ENCODE measurements around the gene NUDT12.

Gene NUDT12

DNA sequence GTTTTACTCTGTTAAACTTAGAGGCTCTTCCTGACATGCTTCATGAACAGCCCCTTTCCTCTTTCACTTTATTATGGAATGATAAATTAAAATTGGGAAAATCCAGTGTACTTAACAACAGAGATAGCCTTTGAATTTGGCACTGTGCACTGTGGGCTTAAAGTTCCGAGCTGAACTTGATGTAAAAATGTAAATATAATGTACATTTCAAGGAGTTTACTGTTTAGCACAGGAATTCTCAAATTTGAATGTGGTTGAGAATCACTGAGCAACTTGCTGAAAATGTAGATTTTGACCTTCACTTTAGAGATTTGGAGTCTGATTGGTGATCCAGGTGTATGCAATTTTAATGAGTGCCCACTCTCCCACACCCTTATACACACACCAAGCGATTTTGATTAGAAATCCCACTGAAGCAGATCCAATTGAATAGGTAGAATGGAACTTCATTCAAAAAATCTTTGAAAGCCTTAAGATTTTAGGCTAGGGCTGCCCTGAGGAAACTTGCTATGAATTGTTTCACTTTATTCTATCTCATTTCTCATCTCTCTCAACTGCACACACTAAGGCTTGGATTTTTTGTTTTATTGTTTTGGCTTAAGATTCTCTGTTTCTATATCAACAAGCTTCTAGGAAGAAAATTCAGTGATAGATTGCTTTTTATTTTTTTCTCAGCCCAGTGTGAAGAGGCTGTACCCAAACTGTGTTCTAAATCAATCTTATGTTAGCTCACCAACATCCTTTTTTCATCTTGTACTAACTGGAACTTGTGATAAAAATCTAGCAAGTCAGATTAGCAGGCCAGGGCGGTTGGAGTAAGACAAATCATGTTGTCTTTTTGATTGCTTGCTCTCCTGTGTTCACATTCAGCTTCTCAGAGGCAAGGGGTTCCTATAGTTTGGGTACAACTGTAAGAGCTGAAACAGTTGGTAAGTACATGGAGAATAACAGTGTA is 22.9 kb downstream of the NUDT12 start:
- DNase-seq: no peak

DNA sequence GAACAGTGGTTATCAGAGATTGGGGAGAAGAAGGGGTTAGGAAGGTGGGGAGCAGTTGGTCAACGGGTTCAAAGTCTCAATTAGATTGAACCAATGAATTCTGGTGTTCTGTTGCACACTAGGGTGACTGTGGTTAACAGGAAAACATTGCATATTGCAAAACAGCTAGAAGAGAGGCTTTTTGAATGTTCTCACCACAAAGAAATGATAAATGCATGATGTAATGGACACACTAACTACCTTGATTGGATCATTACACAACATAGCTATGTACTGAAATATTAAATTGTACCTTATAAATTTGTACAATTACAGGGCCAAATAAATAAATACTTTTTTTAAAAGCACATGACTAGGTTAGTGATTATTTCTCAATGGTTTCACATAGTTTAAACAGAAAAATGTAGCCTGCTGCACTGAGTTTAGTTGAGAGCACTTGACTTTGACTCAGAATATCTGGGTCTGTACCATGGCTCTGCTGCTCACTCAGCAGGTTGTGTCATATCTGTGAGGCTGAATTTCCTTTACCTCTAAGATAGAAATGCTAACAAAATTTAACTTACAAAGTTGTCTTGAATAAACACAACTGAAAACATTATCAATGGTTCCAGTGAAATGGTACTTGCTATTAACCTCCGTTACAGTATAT is 30.4 kb downstream of the NUDT12 start:
- DNase-seq: no peak

DNA sequence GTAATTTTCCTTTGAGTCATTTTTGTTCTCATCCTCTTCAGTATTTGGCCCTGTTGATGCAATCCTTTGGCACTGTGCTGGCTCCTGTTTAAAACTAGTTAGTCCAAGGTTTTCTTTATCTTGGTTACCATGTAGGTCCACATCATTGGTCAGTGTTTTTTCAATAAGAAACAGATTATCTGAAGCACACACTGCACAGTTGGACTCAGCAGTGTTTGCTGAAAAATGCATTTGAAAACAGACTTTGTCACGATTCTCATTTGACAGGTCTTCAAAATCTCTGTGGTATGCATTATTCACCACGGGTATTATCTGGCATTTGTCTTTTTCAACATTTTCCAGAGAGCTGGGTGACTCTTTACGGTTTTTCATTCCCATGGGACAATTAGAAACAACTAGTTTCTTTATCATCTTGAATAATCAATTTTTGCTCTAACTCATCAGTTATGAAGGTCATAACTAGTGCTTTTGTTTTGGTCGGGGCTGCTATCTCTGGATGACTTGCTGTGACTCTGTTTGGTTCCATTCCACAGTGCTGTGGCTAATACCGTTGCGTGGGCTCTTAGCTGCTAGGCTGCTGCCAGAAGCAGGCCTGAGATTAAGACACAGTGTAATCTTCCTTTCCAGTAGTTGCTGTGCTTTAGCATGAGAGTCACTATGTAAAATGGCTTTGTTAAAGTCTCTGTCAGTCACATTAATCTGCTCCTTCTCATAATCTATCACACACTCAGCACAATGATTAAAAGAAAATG is 36.2 kb downstream of the NUDT12 start:
- no peak for DNase-seq

DNA sequence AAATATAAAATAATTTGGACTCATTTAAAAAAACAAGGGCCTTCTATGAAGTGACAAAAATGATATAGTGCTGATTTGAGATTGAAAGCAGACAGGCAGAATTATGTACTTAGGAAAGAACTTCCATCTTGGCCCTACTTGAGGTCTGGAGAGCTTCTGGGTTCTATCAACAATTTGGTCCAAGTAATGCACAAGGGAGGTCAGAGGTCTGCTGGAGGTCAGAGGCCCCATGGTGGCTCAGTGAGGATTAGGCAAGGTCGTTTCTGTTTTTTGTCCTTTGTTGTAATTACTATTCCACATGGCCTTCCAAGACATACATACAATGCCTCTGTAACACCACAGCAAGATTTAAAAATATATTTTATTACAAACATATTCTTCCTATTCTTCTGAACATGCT is 37.2 kb downstream of the NUDT12 start:
- DNase-seq: no peak

DNA sequence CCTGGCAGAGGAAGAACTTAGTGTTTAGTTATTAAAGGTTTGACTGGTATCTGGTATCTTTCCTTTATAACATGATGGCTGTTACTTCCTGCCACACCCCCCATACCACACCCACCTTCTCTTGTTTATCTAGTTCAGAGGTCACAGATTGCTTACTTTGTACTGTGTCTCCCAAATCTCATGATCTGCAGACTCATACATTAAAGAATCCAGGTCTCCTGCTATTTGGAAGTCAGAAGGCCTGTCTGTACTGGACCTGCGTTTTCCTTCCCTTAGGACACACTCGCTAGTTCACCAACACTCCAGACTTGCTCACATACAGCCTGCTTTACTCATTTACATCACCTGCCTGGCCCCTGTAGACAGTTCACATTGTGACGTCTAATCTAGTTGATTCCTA is 39.3 kb downstream of the NUDT12 start:
- DNase-seq: no peak

DNA sequence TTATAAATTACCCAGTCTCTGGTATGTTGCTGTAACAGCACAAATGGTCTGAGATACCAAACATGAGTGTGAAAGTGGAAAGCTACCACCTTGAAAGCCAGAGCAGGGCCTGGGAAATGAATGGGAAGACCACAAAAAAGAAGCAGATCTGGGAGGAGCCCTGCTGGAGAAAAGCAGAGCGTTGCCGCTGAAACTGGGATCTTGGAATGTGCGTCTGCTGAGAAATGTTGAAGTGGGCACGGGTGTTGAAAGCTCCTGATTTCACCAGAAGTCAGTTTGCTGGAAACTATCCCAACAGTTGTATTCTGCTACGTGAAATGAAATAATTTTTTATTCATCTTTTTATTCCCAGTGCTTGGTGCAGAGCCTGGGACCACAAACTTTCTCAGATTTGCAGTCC is 40.0 kb downstream of the NUDT12 start:
- DNase-seq: no peak

DNA sequence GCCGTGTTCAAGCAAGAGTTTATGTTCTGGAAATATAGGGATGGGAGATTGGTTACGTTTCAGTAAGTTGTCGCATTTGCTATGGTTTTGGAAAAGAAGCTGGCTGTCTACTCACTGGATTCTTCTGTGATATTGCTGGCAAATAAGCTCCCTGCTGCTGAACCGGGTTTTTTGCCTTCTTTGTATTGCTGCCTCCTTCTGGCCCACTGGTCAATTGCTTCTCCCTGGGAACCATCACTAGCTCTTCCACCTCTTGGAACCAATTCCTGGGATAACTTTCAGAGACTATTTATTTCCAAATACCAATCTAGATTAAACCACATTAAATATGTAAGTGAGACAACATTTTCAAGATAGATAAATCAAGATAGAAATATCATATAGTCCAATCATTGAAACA is 43.0 kb downstream of the NUDT12 start:
- no peak for DNase-seq

DNA sequence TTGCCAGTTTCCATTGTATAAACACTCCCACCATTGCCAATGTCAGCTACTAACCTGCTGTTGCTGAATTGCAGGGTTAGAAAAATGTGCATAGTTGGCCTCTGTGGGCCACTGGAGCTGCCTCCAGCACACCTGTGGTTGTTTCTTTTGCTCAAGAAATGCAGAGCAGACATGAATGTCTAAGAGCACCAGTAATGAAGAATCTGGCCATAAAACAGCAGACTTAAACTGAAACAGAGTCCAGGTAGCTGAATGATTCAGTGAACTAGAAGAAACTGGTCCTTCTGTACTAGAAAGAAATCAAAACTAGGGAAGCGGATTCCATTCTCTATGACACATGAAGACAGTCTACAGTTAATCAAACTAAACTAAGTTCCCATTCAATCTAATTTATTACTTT is 48.2 kb downstream of the NUDT12 start:
- no peak for DNase-seq

DNA sequence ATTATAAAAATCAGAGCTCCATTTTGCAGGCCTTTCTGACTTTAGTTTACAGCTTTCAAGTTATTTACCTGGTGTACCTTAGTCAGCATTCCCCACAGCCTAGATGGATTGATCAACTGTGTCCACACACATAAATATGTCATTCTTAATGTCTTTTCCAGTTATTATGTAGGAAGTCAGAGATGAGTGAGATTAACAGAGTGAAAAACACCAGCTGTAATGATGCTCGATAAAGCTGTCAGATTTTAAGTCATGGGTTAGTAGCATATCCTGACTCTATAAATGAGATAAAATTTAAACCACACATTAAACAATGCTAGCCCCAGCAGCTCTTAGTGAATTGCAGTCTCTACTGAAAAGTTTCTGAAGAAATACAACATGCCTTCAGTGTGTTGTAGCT is 48.9 kb downstream of the NUDT12 start:
- DNase-seq: no peak

DNA sequence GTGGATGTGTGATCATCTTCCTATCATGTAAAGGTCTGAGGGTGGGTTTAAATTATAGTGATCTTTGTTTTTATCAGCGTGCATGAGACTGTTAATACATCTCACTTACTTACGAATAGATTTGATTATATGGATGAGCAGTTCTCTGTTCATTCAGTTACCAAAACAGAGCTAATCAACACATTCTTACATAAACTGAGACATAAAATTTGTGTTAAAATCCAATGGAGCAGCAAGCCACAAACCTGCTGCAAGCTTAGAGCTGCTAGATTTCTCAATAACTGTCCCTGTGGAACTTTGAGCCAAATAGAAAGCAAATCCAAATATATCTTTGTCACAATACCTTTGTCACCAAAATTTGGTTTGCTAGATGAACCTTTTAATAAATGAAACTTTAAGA is 50.1 kb downstream of the NUDT12 start:
- DNase-seq: no peak

DNA sequence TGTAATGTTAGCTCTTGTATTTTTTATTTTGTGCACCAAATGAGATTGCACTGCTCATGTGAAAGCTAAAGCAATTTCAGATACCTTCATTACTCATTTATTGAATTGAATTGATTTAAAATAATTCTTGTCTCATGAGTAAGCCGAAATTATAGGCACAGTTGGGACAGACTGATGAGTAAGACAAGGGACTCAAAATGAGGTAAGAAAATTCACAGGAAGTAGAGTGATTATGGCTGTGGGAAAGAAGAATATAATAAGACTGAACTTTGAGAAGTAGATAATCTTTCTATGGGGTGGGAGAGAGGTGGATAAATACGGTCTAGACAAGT is 51.1 kb downstream of the NUDT12 start:
- no peak for DNase-seq

DNA sequence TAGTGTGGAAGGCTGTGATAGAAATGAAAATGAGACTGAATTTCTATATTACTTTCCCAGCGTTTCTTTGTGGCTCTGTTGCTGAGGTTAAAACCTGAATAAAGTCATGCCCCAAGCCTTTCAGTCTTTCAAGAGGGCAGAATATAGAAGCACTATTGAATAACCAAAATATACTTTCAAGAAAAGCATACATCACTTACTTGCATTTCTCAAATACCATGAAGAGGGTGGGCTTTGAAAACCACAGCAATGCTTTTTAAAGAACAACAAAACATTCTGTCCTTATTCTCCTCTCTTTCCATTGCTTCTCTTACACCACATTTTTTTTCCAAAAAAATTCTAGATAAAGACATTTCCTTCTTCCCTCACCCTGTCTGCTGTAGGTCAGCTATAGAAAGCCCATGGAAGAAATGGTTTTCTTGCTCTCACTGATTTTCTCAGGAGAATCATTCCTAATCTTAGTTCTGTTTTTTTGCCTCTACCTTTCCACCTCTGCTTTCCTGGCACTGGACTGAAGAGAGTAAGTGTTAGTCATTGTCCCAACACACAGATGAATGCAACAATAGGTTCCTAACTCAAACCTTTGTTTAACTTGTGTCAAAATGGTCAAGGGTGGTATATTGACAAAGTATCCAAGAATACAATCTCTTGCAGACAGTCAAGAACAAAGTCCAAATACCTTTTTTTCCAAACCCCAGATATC is 51.6 kb downstream of the NUDT12 start:
- no peak for DNase-seq

DNA sequence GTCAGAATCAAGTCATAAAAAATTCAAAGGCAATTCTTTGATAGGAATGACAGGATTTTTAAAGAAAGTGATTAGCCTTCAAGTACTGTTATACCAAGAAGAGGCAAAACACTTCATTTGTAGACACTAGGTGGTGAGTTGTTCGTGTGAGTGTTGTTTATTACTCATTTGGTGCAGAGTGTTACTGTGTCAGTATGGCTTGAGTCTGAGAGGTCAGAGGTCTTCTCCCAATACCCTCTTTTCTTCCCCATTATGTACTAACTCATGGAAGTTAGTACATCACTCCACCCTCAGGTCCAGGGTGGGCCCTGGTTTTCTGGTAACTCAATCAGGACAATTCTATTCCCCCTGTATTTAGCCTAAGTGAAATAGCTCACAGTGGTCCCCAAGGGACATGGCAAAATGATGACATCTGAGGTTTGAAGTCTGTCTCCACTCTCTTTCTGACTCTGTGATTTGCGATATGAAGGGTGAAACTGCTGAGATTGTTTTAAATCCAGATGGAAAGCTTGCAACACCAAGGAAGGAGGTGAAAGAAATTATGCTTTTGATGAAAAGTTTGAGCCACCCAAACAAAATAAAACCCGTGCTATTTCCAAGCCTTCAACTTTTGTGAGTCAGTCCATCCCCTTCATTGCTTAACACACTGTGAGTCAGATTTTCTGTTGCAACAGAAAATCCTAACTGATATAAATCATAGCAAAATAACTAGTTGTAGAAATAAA is 56.8 kb downstream of the NUDT12 start:
- no peak for DNase-seq

DNA sequence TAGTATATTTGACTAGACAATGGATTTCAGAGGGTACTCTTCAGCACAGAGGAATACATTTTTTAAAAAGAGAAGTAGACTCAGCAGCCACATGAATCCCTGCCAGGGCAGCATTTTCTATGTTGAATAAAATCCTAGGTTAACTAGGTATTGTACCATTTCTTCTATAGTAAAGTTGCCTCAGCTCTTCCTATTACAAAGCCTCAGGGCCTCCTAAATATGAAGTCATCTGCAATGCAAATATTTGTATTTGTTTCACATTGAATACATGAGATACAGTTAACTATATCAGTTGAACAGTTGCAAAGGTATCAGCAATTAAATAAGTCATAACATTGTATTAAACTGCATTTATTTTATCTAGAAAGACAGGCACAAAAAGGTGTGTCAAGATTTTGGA is 59.5 kb downstream of the NUDT12 start:
- no peak for DNase-seq

DNA sequence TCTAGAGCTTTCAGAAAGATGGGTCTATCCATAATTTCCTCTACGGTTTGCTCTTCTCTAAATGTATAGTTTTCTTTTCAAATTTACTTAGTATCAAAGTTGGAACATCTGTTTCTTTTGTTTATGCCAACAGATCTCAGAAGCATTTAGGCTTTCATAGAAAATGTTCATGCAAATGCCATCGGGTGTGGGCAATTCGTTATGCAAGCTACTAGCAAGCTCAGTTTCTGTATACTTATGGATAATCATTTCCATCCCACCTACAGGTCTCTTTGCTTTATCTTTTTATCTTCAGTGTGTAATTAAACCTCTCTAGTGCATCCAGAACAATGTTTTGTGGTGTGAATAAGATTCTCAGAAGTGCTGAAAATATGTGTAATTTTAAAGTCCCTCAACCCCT is 59.9 kb downstream of the NUDT12 start:
- no peak for DNase-seq

Data from hematopoietic multipotent progenitor cell treated with erythropoietin and hydrocortisone succinate and interleukin-3 and kit ligand, for 8 days (in vitro differentiated cells).